Parathyroid adenoma (tissue), 2 donors: Measurements from ENCODE around the gene CXCL14.

Source experiments
- H2AFZ ChIP-seq: fragments of 300-600 bp; sonication (generic); one replicate; pipeline ENCODE4 v1.7.0; 2017; ENCODE audit warnings: antibody characterized with exemption, mild to moderate bottlenecking
- H3K27ac ChIP-seq: fragments of 300-600 bp; sonication (generic); one replicate; pipeline ENCODE4 v1.7.0; 2017
- H3K27me3 ChIP-seq: fragments of 300-600 bp; sonication (generic); one replicate; pipeline ENCODE4 v1.7.0; 2017; ENCODE audit warnings: low read length; ENCODE audit not compliant: control insufficient read depth, insufficient read depth
- H3K36me3 ChIP-seq: fragments of 300-600 bp; sonication (generic); one replicate; pipeline ENCODE4 v1.7.0; 2017; ENCODE audit warnings: low read length; ENCODE audit not compliant: control insufficient read depth, insufficient read depth
- H3K4me1 ChIP-seq: fragments of 300-600 bp; sonication (generic); one replicate; pipeline ENCODE4 v1.7.0; 2017; ENCODE audit warnings: control low read depth
- H3K4me2 ChIP-seq: fragments of 300-600 bp; sonication (generic); one replicate; pipeline ENCODE4 v1.7.0; 2017; ENCODE audit warnings: low read length
- H3K4me3 ChIP-seq: fragments of 300-600 bp; sonication (generic); one replicate; pipeline ENCODE4 v1.7.0; 2017; ENCODE audit warnings: low read depth, low read length
- H3K79me2 ChIP-seq: fragments of 300-600 bp; sonication (generic); one replicate; pipeline ENCODE4 v1.7.0; 2017; ENCODE audit warnings: control low read depth
- H3K9ac ChIP-seq: fragments of 300-600 bp; sonication (generic); one replicate; pipeline ENCODE4 v1.7.0; 2017; ENCODE audit warnings: mild to moderate bottlenecking
- H3K9me3 ChIP-seq: fragments of 300-600 bp; sonication (generic); one replicate; pipeline ENCODE4 v1.7.0; 2017; ENCODE audit warnings: low read length; ENCODE audit not compliant: control insufficient read depth
- TF ChIP-seq, protein P1 (sequence below): fragments of 300-600 bp; sonication (generic); IDR thresholded peaks from one replicate; pipeline ENCODE4 v1.7.0; 2017; ENCODE audit warnings: antibody characterized with exemption, mild to moderate bottlenecking
- donor health status: primary hyperparathyroidism.

The CXCL14 gene

DNA sequence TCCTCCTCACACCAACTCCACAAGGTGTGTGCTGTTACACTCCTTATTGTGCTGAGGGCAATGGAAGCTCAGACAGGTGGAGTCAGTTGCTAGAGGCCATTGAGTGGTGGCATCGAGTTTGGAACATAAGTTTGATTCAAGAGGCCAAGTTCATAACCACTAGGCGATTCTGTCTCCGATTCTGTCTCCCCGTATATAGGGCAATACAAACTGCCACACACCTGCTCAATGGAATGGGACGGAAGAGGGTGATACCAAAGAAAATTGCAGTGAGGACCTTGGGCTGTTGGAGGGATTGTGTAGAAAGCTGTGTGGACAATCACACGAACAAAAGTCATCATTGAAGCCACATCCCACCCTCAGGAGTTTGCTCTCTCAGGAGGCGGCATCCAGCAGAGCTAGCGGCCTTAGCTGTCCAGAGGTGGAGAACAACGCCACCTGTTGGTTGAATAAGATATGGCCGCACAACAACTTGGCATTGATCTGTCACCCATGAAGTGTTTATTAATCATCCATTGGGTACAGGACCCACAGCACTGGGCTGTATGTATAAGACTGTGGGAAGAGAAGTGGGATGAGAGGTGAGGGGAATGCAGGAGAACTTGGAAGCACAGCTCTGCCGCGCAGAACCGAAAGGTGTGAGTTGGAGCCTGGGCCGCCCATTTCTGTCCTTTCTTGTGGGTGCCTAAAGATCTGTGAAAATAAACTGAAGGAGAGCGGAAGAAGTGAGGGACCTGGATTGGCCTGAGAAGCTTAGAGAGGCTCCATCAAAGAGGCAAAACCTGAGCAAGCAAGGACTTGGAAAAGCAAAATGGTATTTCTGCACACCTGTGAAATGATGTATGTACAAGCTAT, 27.0 kb downstream of the CXCL14 start:
- Histone ChIP-seq H3K9ac (no peak overlapping the region), H3K4me3 (no peak overlapping the region), H3K4me2 (no peak overlapping the region), H3K79me2 (no peaks in the 10 kb centered on the region), H3K4me1 (no peaks in the 10 kb centered on the region), H3K27ac (peak overlapping the region; percentile 12), H3K27me3 (no peaks in the 10 kb centered on the region), H2AFZ (no peak overlapping the region), H3K9me3 (no peaks in the 10 kb centered on the region), H3K36me3 (no peaks in the 10 kb centered on the region)
- TF ChIP-seq, protein P1, sequence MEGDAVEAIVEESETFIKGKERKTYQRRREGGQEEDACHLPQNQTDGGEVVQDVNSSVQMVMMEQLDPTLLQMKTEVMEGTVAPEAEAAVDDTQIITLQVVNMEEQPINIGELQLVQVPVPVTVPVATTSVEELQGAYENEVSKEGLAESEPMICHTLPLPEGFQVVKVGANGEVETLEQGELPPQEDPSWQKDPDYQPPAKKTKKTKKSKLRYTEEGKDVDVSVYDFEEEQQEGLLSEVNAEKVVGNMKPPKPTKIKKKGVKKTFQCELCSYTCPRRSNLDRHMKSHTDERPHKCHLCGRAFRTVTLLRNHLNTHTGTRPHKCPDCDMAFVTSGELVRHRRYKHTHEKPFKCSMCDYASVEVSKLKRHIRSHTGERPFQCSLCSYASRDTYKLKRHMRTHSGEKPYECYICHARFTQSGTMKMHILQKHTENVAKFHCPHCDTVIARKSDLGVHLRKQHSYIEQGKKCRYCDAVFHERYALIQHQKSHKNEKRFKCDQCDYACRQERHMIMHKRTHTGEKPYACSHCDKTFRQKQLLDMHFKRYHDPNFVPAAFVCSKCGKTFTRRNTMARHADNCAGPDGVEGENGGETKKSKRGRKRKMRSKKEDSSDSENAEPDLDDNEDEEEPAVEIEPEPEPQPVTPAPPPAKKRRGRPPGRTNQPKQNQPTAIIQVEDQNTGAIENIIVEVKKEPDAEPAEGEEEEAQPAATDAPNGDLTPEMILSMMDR = peak; percentile 85

DNA sequence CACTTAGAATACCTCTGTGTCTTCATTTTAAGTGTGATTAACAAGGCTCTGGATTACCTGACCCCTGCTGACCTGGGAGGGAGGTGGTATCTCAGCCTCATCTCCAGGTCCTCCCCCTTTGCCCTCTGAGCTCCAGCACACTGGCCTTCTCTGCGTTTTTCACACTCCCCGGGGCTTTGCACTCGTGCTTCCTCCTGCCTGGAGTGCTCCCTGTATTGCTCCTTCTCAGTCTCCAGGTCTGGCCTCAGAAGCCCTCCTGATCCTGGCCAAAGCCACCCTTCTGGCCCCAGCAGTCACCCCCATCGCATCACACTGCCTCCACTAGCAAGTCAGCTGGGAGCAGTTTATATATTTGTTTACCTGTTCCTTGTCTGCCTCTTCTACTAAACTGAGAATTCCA, 29.4 kb downstream of the CXCL14 start:
- no peaks in the 10 kb centered on the region for H3K27me3 ChIP-seq

DNA sequence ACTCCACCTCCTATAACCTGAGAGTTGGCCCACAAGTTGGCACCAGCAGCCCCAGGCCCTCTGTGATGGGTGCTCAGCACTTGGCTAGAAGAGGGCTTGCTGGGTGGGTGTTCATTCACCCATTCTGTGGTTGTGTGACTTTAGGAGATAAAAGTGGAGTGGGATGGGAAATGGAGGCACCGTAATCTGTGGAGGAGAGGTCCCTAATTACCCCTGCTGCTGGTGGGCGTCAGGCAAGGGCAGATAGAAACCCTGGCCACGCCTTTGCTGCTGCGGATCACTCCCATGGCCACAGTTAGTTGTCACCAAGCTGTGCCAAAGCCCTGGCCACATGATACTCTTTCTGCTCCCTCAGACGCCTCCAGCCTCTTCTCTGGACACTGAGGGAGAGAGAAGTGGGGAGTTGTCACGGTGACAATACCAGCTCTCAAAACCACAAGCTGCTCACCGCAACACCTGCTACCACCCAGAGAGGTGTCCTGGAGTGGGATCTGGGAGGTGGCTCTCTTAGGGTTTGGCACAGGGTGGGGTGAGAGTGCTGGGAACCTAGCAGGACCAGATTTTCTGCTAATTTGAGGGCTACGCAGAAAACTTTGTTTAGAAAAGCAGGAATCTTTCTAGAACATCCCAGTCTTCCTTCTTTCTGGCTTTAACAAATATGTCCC, 31.1 kb downstream of the CXCL14 start:
- H3K36me3 ChIP-seq = no peaks in the 10 kb centered on the region
- peaks cover 3% of the 10 kb centered on the region for H3K27me3 ChIP-seq
- no peak overlapping the region for H3K27ac ChIP-seq
- H3K79me2 ChIP-seq = no peaks in the 10 kb centered on the region
- H2AFZ ChIP-seq = no peak overlapping the region
- no peak overlapping the region for H3K4me2 ChIP-seq
- no peaks in the 10 kb centered on the region for H3K4me1 ChIP-seq
- no peak overlapping the region for H3K4me3 ChIP-seq
- H3K9ac ChIP-seq = no peak overlapping the region
- TF ChIP-seq, protein P1 = no peak
- H3K9me3 ChIP-seq = no peaks in the 10 kb centered on the region

More for the DNA sequence above, 29.4 kb downstream of the CXCL14 start:
- Histone ChIP-seq H3K79me2 (no peaks in the 10 kb centered on the region), H3K9ac (no peak overlapping the region), H3K4me2 (no peak overlapping the region), H3K36me3 (no peaks in the 10 kb centered on the region), H3K4me1 (no peaks in the 10 kb centered on the region), H3K9me3 (no peaks in the 10 kb centered on the region), H3K27ac (no peak overlapping the region), H3K4me3 (no peak overlapping the region), H2AFZ (no peak overlapping the region)
- TF ChIP-seq, protein P1 = no peak

DNA sequence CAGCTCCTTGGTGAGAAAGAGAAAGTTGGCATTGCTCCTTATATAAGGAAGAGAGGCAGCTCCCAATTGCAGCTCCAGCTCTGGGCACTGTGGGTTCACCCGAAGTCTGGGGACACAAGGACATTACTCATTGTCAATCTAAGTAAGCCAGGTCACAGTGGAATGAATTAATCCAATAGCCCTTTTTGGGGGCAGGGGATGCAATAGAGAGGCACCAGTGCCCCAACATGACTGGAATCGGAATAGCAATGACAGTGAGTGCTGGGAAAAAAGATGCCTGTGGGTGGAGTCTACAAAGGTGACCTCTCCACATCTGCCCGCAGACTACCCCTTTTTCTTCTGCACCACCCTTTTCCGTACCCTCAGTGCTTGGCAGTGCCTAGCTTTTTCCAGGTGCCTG, 31.9 kb downstream of the CXCL14 start:
- H3K36me3 ChIP-seq = no peaks in the 10 kb centered on the region
- no peaks in the 10 kb centered on the region for H3K9me3 ChIP-seq
- no peak overlapping the region for H3K4me3 ChIP-seq
- H3K4me2 ChIP-seq = no peak overlapping the region
- H3K27ac ChIP-seq = no peak overlapping the region
- TF ChIP-seq, protein P1 = no peak
- H3K4me1 ChIP-seq = no peaks in the 10 kb centered on the region
- H3K9ac ChIP-seq = no peak overlapping the region
- no peaks in the 10 kb centered on the region for H3K79me2 ChIP-seq
- H2AFZ ChIP-seq = no peak overlapping the region
- peaks cover 3% of the 10 kb centered on the region for H3K27me3 ChIP-seq
